ENCODE results near the gene PLA2G4F.

PLA2G4F gene

GRCh38 chr15:42157981-42158765 lies 1.7 kb upstream of the PLA2G4F start:
- Histone ChIP-seq H4K20me1 (ENCODE audit: insufficient read depth, low read length) (no peaks in the 10 kb centered on the region), H3K4me1 (ENCODE audit: insufficient read depth, low read length) (no peaks in the 10 kb centered on the region), H3K79me2 (ENCODE audit: insufficient read depth, low read length) (no peaks in the 10 kb centered on the region), H2AFZ (ENCODE audit: low read depth, low read length) (no peak overlapping the region), H3K36me3 (ENCODE audit: insufficient read depth, low read length) (peaks cover 39% of the 10 kb centered on the region), H3K27ac (ENCODE audit: low read length) (no peak overlapping the region), H3K4me2 (ENCODE audit: insufficient read depth, low read length) (no peak overlapping the region), H3K4me3 (ENCODE audit: low read depth in 1 of 2, low read length in 2 of 2) (no peak overlapping the region), H3K9ac (ENCODE audit: low read depth, low read length) (no peak overlapping the region), H3K27me3 (ENCODE audit: insufficient read depth, low read length, poor library complexity) (no peaks in the 10 kb centered on the region), H3K9me3 (ENCODE audit: insufficient read depth, low read length, severe bottlenecking) (no peaks in the 10 kb centered on the region)
- TF ChIP-seq EZH2 (IDR thresholded peaks at IDR 0.05; ENCODE audit: borderline replicate concordance, low read depth, low read length, severe bottlenecking) = no peak
- no peak for TF ChIP-seq CTCF (IDR thresholded peaks at IDR 0.05; ENCODE audit: borderline replicate concordance, extremely low read depth, low read length, poor library complexity, severe bottlenecking)
- ATAC-seq (ENCODE audit: insufficient read depth, low read depth) (no peak), DNase-seq (no peak)

GRCh38 chr15:42157381-42157780 lies 945 bp upstream of the PLA2G4F start:
- DNase-seq (no peak), ATAC-seq (ENCODE audit: insufficient read depth, low read depth) (no peak)
- Histone ChIP-seq H2AFZ (ENCODE audit: low read depth, low read length) (no peak overlapping the region), H3K36me3 (ENCODE audit: insufficient read depth, low read length) (peaks cover 32% of the 10 kb centered on the region), H3K27me3 (ENCODE audit: insufficient read depth, low read length, poor library complexity) (no peaks in the 10 kb centered on the region), H3K4me2 (ENCODE audit: insufficient read depth, low read length) (no peak overlapping the region), H4K20me1 (ENCODE audit: insufficient read depth, low read length) (no peaks in the 10 kb centered on the region), H3K27ac (ENCODE audit: low read length) (no peak overlapping the region), H3K4me3 (ENCODE audit: low read depth in 1 of 2, low read length in 2 of 2) (no peak overlapping the region), H3K9me3 (ENCODE audit: insufficient read depth, low read length, severe bottlenecking) (no peaks in the 10 kb centered on the region), H3K9ac (ENCODE audit: low read depth, low read length) (no peak overlapping the region), H3K4me1 (ENCODE audit: insufficient read depth, low read length) (no peaks in the 10 kb centered on the region), H3K79me2 (ENCODE audit: insufficient read depth, low read length) (no peaks in the 10 kb centered on the region)
- TF ChIP-seq EZH2 (IDR thresholded peaks at IDR 0.05; ENCODE audit: borderline replicate concordance, low read depth, low read length, severe bottlenecking) (no peak), CTCF (IDR thresholded peaks at IDR 0.05; ENCODE audit: borderline replicate concordance, extremely low read depth, low read length, poor library complexity, severe bottlenecking) (no peak)

GRCh38 chr15:42155546-42156242 lies 742 bp downstream of the PLA2G4F start:
- H3K9ac ChIP-seq (ENCODE audit: low read depth, low read length) = no peak overlapping the region
- no peak overlapping the region for H2AFZ ChIP-seq (ENCODE audit: low read depth, low read length)
- no peak for DNase-seq
- H3K4me1 ChIP-seq (ENCODE audit: insufficient read depth, low read length) = no peaks in the 10 kb centered on the region
- peaks cover 15% of the 10 kb centered on the region for H3K36me3 ChIP-seq (ENCODE audit: insufficient read depth, low read length)
- no peak overlapping the region for H3K4me3 ChIP-seq (ENCODE audit: low read depth in 1 of 2, low read length in 2 of 2)
- no peaks in the 10 kb centered on the region for H4K20me1 ChIP-seq (ENCODE audit: insufficient read depth, low read length)
- no peak overlapping the region for H3K27ac ChIP-seq (ENCODE audit: low read length)
- H3K9me3 ChIP-seq (ENCODE audit: insufficient read depth, low read length, severe bottlenecking) = no peaks in the 10 kb centered on the region
- H3K27me3 ChIP-seq (ENCODE audit: insufficient read depth, low read length, poor library complexity) = no peaks in the 10 kb centered on the region
- H3K79me2 ChIP-seq (ENCODE audit: insufficient read depth, low read length) = no peaks in the 10 kb centered on the region
- no peak for ATAC-seq (ENCODE audit: insufficient read depth, low read depth)
- TF ChIP-seq CTCF (IDR thresholded peaks at IDR 0.05; ENCODE audit: borderline replicate concordance, extremely low read depth, low read length, poor library complexity, severe bottlenecking) = no peak
- TF ChIP-seq EZH2 (IDR thresholded peaks at IDR 0.05; ENCODE audit: borderline replicate concordance, low read depth, low read length, severe bottlenecking) = no peak
- H3K4me2 ChIP-seq (ENCODE audit: insufficient read depth, low read length) = no peak overlapping the region

All from DND-41 (cell line).